WERI-Rb-1 (cell line): ENCODE data around the gene NXPE4.
"Not testable (repeated sequence)": the region's sequence is repeated elsewhere in the genome, so short reads cannot be mapped to it uniquely, and the experiment has no call there.

Experiments used
- DNase-seq: peaks from one replicate; pipeline ENCODE4 v3.0.0-alpha.2; 2020
- H3K27ac ChIP-seq: fragments of 250-450 bp; sonication (Bioruptor Pico); 2 replicates; pipeline ENCODE4 v1.5.1; 2020; ENCODE audit warnings: mild to moderate bottlenecking, moderate library complexity
- H3K27me3 ChIP-seq: fragments of 250-450 bp; sonication (Bioruptor Pico); 2 replicates; pipeline ENCODE4 v1.5.1; 2021; ENCODE audit warnings: mild to moderate bottlenecking, low read depth, moderate library complexity; ENCODE audit not compliant: insufficient read depth, severe bottlenecking
- H3K36me3 ChIP-seq: fragments of 250-450 bp; sonication (Bioruptor Pico); 2 replicates; pipeline ENCODE4 v1.5.1; 2020; ENCODE audit warnings: mild to moderate bottlenecking, moderate library complexity
- H3K4me3 ChIP-seq: 2 replicates; pipeline ENCODE4 v1.5.1; 2011; ENCODE audit warnings: low read depth, mild to moderate bottlenecking, control low read depth, low read length
- H3K9me3 ChIP-seq: fragments of 250-450 bp; sonication (Bioruptor Pico); 2 replicates; pipeline ENCODE4 v1.5.1; 2021; ENCODE audit warnings: mild to moderate bottlenecking, moderate library complexity; ENCODE audit not compliant: severe bottlenecking
- TF ChIP-seq, protein P1 (sequence below): IDR thresholded peaks from 2 replicates; pipeline ENCODE4 v1.5.1; 2011; ENCODE audit warnings: low read depth, mild to moderate bottlenecking, control low read depth, inconsistent platforms, low read length

The NXPE4 gene

DNA sequence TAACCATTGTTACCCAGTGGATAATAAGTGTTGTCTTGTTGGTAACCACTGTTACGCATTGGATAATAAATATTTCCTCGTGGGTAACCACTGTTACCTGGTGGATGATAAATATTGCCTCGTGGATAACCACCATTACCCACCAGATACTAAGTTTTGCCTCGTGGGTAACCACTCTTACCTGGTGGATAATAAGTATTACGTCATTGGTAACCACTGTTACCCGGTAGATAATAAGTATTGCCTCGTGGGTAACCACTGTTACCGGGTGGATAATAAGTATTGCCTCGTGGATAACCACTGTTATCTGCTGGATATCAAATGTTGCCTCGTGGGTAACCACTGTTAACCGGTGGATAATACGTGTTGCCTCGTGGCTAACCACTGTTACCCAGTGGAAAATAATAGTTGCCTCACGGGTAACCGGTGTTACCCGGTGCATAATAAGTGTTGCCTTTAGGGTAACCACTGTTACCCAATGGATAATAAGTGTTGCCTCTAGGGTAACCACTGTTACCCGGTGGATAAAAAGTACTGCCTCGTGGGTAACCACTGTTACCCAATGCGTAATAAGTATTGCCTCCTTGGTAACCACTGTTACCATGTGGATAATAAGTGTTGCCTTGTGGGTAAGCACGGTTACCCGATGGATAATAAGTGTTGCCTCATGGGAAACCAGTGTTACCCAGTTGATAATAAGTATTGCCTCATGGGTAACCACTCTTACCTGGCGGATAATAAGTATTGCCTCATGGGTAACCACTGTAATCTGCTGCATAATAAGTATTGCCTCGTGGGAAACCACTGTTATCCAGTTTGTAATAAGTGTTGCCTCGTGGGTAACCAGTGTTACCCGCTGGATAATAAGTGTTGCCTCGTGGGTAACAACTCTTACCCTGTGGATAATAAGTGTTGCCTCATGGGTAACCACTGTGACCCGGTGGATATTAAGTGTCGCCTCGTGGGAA, 21.9 kb upstream of the NXPE4 start:
- no peaks in the 10 kb centered on the region for H3K27me3 ChIP-seq
- H3K36me3 ChIP-seq: no peaks in the 10 kb centered on the region
- TF ChIP-seq, protein P1, sequence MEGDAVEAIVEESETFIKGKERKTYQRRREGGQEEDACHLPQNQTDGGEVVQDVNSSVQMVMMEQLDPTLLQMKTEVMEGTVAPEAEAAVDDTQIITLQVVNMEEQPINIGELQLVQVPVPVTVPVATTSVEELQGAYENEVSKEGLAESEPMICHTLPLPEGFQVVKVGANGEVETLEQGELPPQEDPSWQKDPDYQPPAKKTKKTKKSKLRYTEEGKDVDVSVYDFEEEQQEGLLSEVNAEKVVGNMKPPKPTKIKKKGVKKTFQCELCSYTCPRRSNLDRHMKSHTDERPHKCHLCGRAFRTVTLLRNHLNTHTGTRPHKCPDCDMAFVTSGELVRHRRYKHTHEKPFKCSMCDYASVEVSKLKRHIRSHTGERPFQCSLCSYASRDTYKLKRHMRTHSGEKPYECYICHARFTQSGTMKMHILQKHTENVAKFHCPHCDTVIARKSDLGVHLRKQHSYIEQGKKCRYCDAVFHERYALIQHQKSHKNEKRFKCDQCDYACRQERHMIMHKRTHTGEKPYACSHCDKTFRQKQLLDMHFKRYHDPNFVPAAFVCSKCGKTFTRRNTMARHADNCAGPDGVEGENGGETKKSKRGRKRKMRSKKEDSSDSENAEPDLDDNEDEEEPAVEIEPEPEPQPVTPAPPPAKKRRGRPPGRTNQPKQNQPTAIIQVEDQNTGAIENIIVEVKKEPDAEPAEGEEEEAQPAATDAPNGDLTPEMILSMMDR: no peak
- no peak for DNase-seq
- peaks cover 68% of the 10 kb centered on the region for H3K9me3 ChIP-seq
- no peak overlapping the region for H3K4me3 ChIP-seq
- H3K27ac ChIP-seq: no peak overlapping the region

DNA sequence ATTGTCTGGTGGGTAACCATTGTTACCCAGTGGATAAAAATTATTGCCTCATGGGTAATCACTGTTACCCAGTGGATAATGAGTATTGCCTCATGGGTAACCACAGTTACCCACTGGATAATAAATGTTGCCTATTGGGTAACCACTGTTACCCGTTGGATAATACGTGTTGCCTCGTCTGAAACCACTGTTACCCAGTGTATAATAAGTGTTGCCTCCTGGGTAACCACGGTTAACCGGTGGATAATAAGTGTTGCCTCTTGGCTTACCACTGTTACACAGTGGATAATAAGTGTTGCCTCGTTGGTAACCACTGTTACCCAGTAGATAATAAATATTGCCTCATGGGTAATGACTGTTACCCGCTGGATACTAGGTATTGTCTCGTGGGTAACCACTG, 20.9 kb upstream of the NXPE4 start:
- H3K27me3 ChIP-seq: no peaks in the 10 kb centered on the region
- H3K4me3 ChIP-seq: no peak overlapping the region
- H3K9me3 ChIP-seq: peaks cover 62% of the 10 kb centered on the region
- TF ChIP-seq, protein P1: no peak
- no peaks in the 10 kb centered on the region for H3K36me3 ChIP-seq
- DNase-seq: no peak
- H3K27ac ChIP-seq: no peak overlapping the region

DNA sequence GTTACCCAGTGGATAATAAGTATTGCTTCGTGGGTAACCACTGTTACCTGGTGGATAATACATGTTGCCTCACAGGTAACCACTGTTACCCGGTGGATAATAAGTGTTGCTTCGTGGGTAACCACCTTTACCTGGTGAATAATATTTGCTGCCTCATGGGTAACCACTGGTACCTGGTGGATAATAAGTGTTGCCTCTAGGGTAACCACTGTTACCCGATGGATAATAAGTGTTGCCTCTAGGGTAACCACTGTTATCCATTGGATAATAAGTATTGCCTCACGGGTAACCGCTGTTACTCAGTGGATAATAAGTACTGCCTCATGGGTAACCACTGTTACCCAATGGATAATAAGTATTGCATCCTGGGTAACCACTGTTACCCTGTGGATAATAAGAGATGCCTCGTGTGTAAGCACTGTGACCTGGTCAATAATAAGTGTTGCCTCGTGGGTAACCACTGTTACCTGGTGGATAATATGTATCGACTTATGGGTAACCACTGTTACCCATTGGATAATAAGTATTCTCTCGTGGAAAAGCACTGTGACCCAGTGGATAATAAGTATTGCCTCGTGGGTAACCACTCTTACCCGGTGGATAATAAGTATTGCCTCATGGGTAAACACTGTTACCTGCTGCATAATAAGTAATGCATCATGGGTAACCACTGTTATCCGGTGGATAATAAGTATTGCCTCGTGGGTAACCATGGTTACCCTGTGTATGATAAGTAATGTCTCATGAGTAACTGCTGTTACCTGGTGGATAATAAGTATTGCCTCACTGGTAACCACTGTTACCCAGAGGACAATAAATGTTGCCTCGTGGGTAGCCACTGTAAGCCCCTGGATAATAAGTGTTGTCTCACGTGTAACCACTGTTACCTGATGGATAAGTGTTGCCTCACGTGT, 20.1 kb upstream of the NXPE4 start:
- H3K4me3 ChIP-seq: no peak overlapping the region
- H3K9me3 ChIP-seq: peaks cover 60% of the 10 kb centered on the region
- H3K27me3 ChIP-seq: no peaks in the 10 kb centered on the region
- no peak overlapping the region for H3K27ac ChIP-seq
- TF ChIP-seq, protein P1: no peak
- DNase-seq: no peak
- no peaks in the 10 kb centered on the region for H3K36me3 ChIP-seq

DNA sequence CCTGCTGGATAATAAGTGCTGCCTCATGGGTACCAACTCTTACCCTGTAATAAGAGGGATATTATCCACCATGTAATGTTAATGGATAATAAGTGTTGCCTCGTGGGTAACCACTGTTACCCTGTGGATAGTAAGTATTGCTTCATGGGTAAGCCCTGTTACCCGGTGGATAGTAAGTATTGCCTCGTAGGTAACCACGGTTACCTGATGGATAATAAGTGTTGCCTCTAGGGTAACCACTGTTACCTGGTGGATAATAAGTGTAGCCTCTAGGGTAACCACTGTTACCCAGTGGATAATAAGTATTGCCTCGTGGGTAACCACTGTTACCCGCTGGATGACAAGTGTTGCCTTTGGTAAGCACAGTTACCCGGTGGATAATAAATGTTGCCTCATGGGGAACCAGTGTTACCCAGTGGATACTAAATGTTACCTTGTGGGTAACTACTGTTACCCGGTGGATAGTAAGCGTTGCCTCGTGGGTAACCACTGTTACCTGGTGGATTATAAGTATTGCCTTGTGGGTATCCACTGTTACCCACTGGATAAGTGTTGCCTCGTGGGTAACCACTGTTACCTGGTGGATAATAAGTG, 18.6 kb upstream of the NXPE4 start:
- TF ChIP-seq, protein P1: no peak

DNA sequence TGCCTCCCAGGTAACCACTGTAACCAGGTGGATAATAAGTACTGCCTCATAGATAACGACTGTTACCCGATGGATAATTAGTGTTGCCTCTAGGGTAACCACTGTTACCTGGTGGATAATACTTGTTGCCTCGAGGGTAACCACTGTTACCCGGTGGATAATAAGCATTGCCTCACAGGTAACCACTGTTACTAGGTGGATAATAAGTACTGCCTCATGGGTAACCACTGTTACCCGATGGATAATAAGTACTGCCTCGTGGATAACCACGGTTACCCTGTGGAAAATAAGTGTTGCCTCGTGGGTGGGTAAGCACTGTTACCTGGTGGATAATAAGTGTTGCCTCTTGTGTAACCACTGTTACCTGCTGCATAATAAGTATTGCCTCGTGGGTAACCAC, 17.5 kb upstream of the NXPE4 start:
- not testable (repeated sequence) for H3K4me3 ChIP-seq, H3K36me3 ChIP-seq, DNase-seq, H3K27me3 ChIP-seq, H3K27ac ChIP-seq
- peaks cover 53% of the 10 kb centered on the region for H3K9me3 ChIP-seq

More for the DNA sequence above, 18.6 kb upstream of the NXPE4 start:
- H3K27me3 ChIP-seq: no peaks in the 10 kb centered on the region
- H3K36me3 ChIP-seq: no peaks in the 10 kb centered on the region
- H3K27ac ChIP-seq: no peak overlapping the region
- H3K4me3 ChIP-seq: no peak overlapping the region
- DNase-seq: no peak
- H3K9me3 ChIP-seq: peaks cover 53% of the 10 kb centered on the region
